GM19452 (cell line): ENCODE results near the gene RFT1.

Source experiments
- ATAC-seq: cut with Tn5 transposase; IDR thresholded peaks from one replicate; pipeline ENCODE4 v1.9.1; 2021; ENCODE audit not compliant: unreplicated experiment

Gene RFT1

DNA sequence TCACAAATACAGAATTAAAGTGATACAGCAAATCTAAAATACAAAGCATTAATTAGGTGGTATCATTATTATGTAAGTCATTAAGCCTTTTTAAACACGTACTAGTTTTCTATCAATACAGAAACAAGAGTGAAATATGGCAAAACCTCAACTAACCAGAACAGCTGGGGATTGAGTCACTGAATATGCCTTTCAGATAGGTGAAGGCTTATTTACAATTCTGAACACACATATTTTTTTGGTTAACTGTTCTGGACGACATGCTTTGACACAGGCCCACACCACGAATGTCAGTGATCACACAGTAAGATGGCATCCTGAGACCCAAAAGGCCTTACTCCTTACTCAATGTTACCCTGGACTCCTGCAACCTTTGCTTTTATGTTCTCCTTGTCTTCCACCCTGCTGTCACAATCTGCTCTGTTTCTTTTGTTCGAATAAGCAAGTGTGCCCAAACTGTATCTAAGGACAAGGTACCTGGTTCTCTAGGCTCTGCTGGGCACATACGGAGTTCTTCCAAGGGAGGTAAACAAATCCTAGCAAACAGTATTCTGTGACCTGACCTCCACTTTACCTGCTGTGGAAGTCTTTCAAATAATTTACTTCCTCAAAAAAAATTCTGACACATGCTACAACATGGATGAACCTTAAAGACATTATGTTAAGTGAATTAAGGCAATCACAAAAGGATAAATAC lies 91.4 kb downstream of the RFT1 start:
- no peak for ATAC-seq
